ENCODE data around the gene NRXN3. TPM values are rescaled to one million over a fixed set of nuclear protein-coding genes. Genes with fewer than 3 reads are reported as not detected.

NRXN3 gene
- total RNA-seq, 1 experiment from 2014 or later, result not detected

DNA sequence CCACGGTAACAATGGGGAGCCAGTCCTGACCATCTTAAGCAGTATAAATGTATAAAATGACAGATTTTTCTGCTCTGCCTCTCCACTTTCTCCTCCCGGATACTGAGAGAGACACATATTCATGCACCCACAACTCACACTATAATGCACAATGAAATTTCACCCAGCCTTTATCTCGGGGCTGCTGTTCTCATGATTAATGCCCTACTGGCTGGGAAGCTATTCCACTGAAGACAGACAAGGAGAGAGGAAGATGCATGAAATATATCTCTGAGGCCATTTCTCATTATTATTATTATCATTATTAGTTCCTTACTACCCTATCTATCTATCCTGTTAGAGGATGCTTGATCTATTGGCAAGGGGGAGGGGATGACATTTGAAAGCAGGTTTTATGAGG, 1539.4 kb downstream of the NRXN3 start (continued):
- TF ChIP-seq, protein P1, sequence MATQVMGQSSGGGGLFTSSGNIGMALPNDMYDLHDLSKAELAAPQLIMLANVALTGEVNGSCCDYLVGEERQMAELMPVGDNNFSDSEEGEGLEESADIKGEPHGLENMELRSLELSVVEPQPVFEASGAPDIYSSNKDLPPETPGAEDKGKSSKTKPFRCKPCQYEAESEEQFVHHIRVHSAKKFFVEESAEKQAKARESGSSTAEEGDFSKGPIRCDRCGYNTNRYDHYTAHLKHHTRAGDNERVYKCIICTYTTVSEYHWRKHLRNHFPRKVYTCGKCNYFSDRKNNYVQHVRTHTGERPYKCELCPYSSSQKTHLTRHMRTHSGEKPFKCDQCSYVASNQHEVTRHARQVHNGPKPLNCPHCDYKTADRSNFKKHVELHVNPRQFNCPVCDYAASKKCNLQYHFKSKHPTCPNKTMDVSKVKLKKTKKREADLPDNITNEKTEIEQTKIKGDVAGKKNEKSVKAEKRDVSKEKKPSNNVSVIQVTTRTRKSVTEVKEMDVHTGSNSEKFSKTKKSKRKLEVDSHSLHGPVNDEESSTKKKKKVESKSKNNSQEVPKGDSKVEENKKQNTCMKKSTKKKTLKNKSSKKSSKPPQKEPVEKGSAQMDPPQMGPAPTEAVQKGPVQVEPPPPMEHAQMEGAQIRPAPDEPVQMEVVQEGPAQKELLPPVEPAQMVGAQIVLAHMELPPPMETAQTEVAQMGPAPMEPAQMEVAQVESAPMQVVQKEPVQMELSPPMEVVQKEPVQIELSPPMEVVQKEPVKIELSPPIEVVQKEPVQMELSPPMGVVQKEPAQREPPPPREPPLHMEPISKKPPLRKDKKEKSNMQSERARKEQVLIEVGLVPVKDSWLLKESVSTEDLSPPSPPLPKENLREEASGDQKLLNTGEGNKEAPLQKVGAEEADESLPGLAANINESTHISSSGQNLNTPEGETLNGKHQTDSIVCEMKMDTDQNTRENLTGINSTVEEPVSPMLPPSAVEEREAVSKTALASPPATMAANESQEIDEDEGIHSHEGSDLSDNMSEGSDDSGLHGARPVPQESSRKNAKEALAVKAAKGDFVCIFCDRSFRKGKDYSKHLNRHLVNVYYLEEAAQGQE (IDR thresholded peaks at IDR 0.05; ENCODE audit: low read depth), result no peak
- TF ChIP-seq, protein P2, sequence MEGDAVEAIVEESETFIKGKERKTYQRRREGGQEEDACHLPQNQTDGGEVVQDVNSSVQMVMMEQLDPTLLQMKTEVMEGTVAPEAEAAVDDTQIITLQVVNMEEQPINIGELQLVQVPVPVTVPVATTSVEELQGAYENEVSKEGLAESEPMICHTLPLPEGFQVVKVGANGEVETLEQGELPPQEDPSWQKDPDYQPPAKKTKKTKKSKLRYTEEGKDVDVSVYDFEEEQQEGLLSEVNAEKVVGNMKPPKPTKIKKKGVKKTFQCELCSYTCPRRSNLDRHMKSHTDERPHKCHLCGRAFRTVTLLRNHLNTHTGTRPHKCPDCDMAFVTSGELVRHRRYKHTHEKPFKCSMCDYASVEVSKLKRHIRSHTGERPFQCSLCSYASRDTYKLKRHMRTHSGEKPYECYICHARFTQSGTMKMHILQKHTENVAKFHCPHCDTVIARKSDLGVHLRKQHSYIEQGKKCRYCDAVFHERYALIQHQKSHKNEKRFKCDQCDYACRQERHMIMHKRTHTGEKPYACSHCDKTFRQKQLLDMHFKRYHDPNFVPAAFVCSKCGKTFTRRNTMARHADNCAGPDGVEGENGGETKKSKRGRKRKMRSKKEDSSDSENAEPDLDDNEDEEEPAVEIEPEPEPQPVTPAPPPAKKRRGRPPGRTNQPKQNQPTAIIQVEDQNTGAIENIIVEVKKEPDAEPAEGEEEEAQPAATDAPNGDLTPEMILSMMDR (IDR thresholded peaks at IDR 0.05 in 2 of 3, conservative IDR thresholded peaks at IDR 0.05 in 1 of 3; ENCODE audit: borderline replicate concordance in 1 of 3, insufficient read depth in 1 of 3, low read depth in 2 of 3, low read length in 2 of 3), result no peak
- TF ChIP-seq EGR1 (IDR thresholded peaks at IDR 0.05; ENCODE audit: low read depth) (no peak), TCF7L2 (IDR thresholded peaks at IDR 0.05; ENCODE audit: borderline replicate concordance, extremely low read depth, insufficient read depth, insufficient read length) (no peak)

GRCh38 chr14:79712302-79712950, 1542.3 kb downstream of the NRXN3 start:
- Histone ChIP-seq H3K27ac (ENCODE audit: low read depth, low read length) (no peak overlapping the region), H3K79me2 (ENCODE audit: insufficient read depth, low read length) (no peaks in the 10 kb centered on the region), H2AFZ (ENCODE audit: low read depth, low read length, poor library complexity, severe bottlenecking) (no peak overlapping the region), H3K9me2 (ENCODE audit: insufficient read depth) (no peaks in the 10 kb centered on the region), H3K4me3 (replicated peaks in 1 of 2; ENCODE audit: low read depth in 1 of 2, low read length in 2 of 2) (no peak overlapping the region), H3K9me3 (ENCODE audit: control insufficient read depth in 1 of 2, insufficient read depth in 1 of 2, low read depth in 1 of 2, low read length in 2 of 2) (peaks cover 0 to 8% of the 10 kb centered on the region in 2 experiments; a peak in 2 of 4 replicates), H4K20me1 (ENCODE audit: insufficient read depth) (no peaks in the 10 kb centered on the region), H3K4me1 (ENCODE audit: control insufficient read depth in 1 of 2, insufficient read depth in 2 of 2, low read length in 2 of 2) (no peaks in the 10 kb centered on the region), H3K36me3 (ENCODE audit: control insufficient read depth in 1 of 2, insufficient read depth in 2 of 2, low read length in 2 of 2) (no peaks in the 10 kb centered on the region), H3K9ac (ENCODE audit: low read length) (no peak overlapping the region), H3K4me2 (ENCODE audit: low read length) (no peak overlapping the region), H3K27me3 (ENCODE audit: insufficient read depth, low read length) (no peaks in the 10 kb centered on the region)
- CTCF ChIA-PET, result no interaction called here
- no peak for DNase-seq (ENCODE audit: low read depth, low spot score)
- RAD21 ChIA-PET (ENCODE audit: low non-redundant PET in 1 of 2, low total read pairs in 2 of 2, uncharacterized antibody in 2 of 2, unreplicated experiment in 2 of 2), result no interaction called here
- intact Hi-C loops (cut with micrococcal nuclease), result no loop called here
- no peak for ATAC-seq
- POLR2A ChIA-PET, result no interaction called here
- no peak for TF ChIP-seq SIN3A (IDR thresholded peaks at IDR 0.05; ENCODE audit: low read depth)
- no peak for TF ChIP-seq ZNF274 (IDR thresholded peaks at IDR 0.05; ENCODE audit: low read depth, low read length)
- BruUV-seq (replicated peaks), result no TSS peak

Measured in HCT116 (cell line).